Ramos (cell line): ENCODE measurements around the gene RNASE4.
"Not testable (repeated sequence)": the region's sequence is repeated elsewhere in the genome, so short reads cannot be mapped to it uniquely, and the experiment has no call there.

Experiments
- in situ Hi-C: fragments of 300-500 bp; cut with MboI; formaldehyde crosslinking; loops from one replicate; pipeline ENCODE4 v1.14.3; 2022; ENCODE audit warnings: low sequenced_read_pairs; ENCODE audit not compliant: unreplicated experiment

Gene RNASE4

GRCh38 chr14:20692116-20692751, 7.9 kb downstream of the RNASE4 start:
- in situ Hi-C loops, result no loop called here

GRCh38 chr14:20696764-20697163, 12.4 kb downstream of the RNASE4 start:
- in situ Hi-C loops, result no loop called here

- in situ Hi-C loops, result no loop called here
Measured at GRCh38 chr14:20697273-20698017, 13.1 kb downstream of the RNASE4 start.

- in situ Hi-C loops, result no loop called here
Measured at GRCh38 chr14:20698018-20698329, 13.6 kb downstream of the RNASE4 start.

GRCh38 chr14:20698934-20699333, 14.6 kb downstream of the RNASE4 start:
- in situ Hi-C loops, result no loop called here

- in situ Hi-C loops, result no loop called here
Measured at GRCh38 chr14:20699931-20700330, 15.6 kb downstream of the RNASE4 start.

- in situ Hi-C loops, result not testable (repeated sequence)
Measured at GRCh38 chr14:20700965-20701364, 16.6 kb downstream of the RNASE4 start.

- in situ Hi-C loops, result no loop called here
Measured at GRCh38 chr14:20706657-20707355, 22.4 kb downstream of the RNASE4 start.

- in situ Hi-C loops, result no loop called here
Measured at GRCh38 chr14:20707622-20708021, 23.3 kb downstream of the RNASE4 start.

GRCh38 chr14:20711261-20711660, 26.9 kb downstream of the RNASE4 start:
- in situ Hi-C loops, result no loop called here

GRCh38 chr14:20711685-20712084, 27.3 kb downstream of the RNASE4 start:
- in situ Hi-C loops, result no loop called here

- in situ Hi-C loops, result no loop called here
Measured at GRCh38 chr14:20712904-20713303, 28.5 kb downstream of the RNASE4 start.

- in situ Hi-C loops, result no loop called here
Measured at GRCh38 chr14:20714593-20715250, 30.4 kb downstream of the RNASE4 start.

- in situ Hi-C loops, result no loop called here
Measured at GRCh38 chr14:20719777-20720176, 35.4 kb downstream of the RNASE4 start.

GRCh38 chr14:20720741-20721140, 36.4 kb downstream of the RNASE4 start:
- in situ Hi-C loops, result no loop called here

GRCh38 chr14:20722016-20722415, 37.7 kb downstream of the RNASE4 start:
- in situ Hi-C loops, result no loop called here

- in situ Hi-C loops, result no loop called here
Measured at GRCh38 chr14:20723488-20723887, 39.1 kb downstream of the RNASE4 start.

GRCh38 chr14:20726121-20726520, 41.8 kb downstream of the RNASE4 start:
- in situ Hi-C loops, result not testable (repeated sequence)

GRCh38 chr14:20726531-20726930, 42.2 kb downstream of the RNASE4 start:
- in situ Hi-C loops, result no loop called here

GRCh38 chr14:20730891-20731290, 46.5 kb downstream of the RNASE4 start:
- in situ Hi-C loops, result no loop called here

GRCh38 chr14:20732477-20732876, 48.1 kb downstream of the RNASE4 start:
- in situ Hi-C loops, result no loop called here
